ENCODE results near the gene PDLIM4.

The PDLIM4 gene

DNA sequence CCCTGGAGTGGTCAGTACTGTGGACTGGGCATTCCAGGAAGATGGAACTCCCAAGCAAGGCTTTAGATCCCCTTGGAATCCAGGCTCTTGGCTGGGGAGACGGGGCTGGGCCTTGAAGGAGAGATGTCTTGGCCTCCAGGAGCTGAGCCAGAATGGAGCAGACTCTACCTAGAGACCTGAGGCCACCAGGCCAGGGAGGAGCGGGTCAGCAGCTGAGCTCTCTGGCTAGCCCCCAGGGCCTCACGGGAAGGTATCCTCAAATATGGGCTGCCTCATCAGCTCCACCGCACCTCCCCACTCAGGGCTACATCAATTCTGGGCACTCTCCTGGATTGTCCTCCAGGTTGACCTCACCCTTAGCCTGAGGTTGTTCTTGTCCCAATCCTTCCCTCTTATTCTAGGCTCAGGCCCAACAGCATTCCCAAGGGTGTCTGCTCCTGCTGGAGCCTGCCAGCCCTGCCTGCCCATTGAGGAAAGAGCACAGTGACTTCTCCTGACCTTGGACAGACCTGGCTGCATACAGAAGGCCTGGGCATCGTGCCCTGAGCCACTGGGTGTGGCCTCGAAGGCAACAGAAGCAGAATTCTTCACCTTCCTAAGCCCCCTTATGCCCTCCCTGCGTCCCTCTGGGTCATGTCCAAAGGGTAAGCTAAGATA lies 3.0 kb upstream of the PDLIM4 start:
- no peak for DNase-seq

DNA sequence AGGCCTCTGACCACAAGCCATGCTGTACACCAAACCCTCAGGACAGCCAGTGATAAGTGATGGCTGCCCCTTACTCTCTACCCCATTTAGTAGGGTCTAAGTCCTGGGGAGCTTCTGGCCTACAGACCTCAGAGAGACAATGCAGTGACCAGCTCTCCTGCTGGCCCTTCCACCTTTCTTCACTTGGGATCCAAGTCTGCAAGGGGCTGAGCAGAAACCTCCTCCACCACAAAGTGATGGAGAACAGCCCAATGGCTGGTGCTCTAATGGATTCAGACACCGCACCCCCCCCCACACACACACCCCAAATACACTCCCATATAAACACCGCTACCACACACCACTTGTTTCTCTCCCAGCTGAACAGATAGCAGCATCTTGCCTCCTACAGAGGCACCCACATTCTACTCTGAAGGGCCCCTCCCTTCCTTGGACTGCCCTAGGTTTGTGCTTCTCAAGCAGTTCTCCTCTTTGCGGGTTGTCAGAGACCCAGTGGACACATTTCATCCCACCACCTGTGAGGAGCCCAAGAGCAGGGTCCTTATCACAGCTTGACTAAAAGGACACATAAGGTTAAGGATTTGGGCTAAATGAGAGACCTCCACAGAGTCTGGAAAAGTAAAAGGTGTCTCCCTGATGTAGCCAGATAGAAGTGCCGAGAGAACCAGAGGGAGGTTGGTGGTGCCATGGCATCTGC lies 1.3 kb upstream of the PDLIM4 start:
- no peak for DNase-seq

DNA sequence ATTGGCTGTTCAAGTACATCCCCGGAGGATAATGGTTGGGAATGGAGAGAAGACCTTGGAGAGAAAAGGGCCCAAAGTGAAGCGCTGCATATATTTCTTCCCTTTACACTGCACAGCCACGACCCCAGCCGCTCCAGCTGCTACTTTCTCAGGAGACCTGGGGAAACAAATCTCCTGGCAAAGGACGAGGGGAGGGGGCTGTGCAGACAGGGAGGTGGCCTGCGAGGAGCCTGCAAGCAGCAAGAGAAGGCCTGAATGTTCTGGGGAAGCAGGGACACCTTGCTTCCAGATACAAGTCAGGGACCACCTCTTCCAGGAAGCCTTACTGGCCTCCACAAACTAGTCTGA lies 739 bp upstream of the PDLIM4 start:
- no peak for DNase-seq

DNA sequence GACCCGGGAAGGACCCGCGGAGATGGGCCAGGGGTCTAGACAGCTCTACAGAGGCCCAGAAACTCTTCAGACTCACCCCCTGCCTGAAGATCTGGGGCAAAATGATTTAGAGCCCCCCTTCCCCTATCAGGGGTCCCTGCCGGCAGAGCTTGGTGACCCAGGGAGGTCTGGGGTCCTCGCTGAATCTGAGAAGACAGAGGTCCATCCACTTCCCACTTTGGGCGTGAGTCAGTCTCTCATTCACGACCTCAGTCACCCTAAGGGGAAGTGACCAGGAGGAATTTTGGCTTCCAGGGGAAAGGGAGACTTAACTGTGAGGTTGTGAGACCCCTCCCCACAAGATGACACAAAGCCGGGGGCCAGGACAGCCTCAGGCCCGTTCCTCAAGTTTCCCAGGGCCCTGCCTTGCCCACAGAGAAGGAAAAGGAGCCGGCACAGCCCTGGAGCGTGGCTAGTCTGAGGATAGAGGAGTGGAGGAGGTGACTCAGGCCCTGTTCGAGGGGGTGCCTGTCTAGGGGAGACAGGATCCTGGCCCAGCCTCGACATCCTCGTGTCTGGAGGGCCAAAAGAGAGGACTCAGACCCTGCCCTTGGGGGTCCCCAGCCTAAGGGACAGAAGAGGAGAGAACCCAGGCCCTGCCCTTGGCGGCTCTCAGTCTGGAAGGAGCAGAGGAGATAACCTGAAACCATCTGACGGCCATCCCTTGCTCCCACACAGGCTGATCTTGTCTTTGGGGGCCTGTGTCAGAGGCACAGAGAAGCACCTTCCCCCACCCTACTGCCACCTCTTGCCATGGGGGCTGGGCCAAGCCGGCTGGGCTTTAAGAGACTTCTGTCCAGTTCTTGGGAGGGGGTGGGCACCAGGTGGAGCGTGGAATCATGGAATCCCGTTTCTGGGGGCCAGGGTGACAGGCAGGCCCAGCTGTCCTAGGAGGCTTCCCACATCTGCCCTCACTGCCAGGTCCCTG lies 889 bp downstream of the PDLIM4 start:
- DNase-seq: no peak

DNA sequence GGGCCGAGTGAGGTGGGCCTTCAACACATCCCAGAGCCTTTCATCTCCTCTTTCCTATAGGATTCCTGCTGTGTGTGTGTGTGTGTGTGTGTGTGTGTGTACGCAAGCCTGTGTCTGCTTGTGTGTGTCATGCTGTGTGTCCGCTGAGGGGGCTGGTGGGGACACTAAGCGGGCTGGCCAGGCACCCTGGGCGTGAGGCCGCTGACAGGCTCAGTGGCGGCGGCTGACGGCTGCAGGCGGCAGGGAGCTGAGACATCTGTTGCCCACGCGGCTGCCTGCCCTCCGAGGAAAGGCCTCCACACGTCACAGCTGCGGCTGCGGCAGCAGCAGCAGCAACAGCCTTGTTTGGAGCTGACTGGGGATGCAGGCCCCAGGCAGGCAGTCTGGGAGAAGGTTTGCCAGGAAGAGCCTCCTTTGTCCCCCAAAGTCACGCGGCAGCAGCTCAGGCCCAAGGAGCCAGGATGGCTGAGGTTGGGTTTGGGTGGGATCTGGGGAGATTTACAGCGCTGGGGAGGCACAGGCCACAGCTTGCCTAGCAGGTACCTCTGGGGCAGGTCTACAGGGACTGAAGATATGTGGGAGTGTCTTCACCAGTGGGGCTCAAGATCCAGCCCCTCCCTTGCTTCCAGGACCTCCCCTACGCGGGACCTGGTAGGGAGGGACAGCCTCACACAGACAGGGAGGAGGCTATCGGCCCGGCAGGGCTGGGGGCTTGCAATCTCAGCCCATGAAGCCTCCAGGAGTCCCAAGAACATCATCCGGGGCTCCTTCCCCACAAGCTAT lies 1.8 kb downstream of the PDLIM4 start:
- no peak for DNase-seq

DNA sequence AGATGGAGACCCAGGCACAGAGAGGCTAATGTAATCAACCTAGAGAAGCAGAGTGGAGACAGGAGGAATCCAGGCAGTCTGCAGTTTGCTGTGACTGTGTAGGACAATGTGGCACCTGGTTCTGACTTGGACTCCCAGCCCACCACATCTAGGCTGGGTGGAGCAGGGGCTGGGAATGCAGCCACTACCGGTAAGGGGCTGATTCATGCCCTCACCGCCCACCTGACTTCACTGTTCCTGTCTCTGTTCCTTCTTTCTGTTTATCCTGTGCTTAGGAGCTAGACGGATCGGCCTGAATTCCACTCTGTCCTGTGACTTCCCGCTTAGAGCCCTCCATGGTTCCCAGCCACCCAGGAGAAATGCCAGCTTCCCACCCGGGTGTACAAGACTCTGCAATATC lies 2.6 kb downstream of the PDLIM4 start:
- DNase-seq: no peak

DNA sequence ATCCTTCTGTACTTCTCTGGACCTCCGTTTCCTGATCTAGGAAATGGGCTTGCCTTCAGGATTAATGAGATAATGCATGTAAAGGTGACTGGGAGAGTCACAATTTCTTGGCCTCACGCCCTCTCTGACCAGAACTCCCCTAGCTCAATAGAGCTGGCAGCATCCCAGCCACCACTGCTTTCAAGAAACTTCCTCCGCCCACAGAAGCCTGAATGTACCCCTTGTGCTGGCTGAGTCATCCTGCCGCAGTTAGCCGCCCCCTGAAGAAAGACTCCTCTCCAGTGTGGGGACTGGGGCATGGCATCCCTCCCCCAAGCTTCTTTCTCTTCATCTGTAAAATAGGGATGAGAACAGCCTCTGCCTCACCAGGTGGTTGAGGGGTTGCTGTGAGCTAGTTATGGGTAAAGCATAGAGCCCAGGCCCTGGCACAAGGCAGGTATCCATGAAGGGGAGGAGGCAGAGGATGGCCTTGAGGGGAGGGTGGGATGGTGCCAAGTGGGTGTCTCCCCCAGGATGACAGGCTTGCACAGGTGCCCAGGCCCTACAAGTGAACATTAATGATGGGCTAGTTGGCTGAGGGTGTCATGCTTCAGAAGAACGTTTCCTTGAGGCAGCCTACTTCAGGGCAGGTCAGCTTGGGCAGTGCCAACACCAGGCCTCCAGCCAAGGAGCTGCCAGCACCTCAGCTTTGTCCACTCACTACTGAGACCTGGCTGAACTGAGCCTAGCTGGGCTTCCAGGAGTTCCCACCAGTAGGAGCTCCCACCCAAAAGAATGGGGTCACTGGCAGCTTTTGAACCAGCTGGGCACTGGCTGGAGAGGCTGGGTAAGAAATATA lies 3.4 kb downstream of the PDLIM4 start:
- DNase-seq: no peak

DNA sequence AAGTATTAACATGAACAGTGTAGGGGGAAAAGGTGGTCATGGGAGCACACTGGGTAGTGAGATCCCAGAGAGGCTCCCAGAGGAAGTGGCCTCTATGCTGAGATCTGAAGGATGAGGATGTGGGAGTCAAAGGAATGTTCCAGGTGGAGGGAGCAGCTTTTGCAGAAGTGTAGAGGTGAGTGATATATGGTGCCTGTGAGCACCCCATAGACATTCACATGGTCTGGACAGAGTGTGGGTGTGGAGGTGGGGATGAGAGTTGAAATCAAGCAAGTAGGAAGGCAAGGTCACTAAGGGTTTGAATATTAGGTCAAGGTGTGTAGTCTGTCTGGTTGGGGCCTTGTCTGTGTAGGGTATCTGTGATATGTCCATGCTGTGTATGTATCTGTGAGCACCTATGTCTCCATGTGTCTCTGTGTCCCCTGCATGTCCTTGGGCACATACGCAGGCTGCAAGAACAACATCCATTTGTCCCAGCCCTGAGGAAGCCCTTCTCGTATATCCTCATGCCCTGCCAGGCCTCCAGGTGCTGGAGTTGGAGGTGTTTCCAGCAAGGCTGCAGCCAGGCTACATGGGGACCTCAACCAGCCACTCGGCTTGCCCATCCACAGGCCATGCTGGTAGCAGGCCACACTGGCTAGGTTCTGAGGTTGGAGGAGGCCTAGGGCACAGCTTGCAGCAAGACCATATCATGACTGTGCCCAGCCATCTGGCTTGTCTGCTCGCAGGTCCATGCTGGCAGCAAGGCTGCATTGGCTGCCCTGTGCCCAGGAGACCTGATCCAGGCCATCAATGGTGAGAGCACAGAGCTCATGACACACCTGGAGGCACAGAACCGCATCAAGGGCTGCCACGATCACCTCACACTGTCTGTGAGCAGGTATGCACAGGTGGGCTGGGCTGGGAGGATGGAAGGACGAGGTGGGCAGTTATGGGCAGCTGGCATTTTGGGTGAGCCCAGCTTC lies 4.7 kb downstream of the PDLIM4 start:
- DNase-seq: no peak

DNA sequence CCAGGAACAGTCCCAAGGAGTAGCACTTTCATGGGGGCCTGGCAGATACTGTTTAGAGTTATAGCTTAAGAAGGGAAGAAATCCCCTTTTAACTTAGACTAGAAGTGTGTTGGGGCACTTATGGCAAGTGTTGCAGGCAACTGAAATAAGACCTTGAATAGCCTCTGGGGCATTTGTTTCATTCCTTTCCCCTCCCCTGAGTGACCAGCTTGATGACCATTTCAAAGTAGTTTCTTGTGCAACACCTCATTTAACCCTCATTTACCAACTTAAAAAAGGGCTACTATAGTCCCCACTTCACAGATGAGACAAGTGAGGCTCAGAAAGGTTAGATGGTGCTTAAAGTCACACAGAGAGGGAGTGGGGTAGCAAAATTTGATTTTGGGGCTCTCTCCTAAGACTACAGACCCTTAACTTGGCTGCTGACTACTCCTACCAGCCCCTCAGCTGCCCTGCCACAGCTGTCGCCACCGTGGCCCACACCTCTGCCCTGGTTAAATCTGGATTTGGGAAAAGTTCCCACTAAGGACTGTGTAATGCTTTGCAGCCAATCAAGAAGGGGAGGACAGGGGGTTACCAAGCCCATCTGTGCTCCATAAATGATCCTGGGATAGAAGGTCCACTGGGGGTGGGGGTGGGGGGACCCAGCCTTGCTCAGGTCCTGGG lies 5.5 kb downstream of the PDLIM4 start:
- DNase-seq: no peak

DNA sequence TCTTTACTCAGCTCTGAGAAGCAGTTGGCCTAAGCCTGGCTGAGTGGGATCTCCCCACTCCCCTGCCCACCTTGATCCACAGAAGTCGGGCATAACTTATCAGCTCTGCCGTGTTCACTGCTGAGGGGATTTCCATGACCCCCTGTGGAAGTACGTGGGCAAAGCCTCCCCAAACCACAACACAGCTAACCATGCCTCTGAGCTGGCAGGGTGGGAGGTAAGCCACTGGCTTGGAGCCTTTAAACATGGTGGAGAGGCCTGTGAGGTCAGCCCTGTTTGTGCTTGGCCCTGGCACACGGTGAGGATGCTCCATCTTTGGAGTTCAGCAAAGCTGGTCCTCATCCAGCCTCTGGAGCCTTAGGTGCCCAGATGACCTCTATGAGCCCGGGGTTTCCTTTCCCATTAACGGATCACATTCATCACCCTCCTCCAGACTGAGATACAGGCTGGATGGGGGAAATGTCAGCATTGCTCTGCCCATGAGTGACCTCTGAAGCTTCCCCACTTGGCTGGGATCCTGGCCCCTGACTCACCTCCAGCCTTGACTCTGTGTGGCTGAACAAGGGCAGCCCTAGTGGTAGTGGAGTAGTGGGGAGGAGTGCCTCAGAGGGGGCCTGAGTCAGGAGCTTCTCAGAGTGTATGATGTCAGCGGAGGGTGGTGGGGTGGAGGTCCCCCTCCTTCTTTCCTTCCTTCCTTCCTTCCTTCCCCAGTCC lies 6.2 kb downstream of the PDLIM4 start:
- no peak for DNase-seq

DNA sequence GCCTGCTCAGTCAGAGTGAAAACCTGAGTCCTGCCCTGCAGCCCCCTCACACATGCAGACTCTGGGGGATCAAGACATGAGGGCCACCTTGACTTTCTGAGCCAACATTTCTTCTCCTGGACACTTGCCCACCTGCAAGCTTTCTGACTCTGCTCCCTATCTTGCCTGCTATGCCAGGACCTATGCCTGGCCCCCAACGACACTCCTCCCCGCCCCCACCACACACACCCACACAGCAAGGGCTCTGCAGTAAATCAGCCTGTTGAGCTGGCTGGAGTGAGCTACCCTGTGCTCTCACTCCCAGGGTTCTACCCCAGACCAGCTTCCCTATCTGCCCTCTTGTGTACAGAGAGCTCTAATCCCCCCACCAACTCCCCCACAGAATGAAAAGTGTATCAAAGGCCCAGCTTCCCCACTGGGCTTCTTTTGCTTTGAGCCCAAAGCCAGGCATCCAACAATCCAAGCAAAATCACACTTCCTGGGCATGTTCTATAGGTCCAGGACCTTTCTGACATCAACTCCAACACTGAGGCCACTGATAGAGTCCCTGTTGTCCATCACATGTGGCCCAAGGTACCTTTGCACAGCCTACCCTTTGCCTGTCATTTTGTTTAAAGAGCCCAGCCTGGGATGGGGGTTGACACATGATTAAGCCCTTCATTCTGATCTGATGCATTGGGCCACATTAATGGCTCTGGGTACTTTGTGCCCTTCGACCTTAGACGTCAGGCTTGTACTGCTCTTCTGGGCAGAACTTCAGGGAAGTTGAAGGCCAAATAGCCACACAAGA lies 7.2 kb downstream of the PDLIM4 start:
- DNase-seq: no peak

DNA sequence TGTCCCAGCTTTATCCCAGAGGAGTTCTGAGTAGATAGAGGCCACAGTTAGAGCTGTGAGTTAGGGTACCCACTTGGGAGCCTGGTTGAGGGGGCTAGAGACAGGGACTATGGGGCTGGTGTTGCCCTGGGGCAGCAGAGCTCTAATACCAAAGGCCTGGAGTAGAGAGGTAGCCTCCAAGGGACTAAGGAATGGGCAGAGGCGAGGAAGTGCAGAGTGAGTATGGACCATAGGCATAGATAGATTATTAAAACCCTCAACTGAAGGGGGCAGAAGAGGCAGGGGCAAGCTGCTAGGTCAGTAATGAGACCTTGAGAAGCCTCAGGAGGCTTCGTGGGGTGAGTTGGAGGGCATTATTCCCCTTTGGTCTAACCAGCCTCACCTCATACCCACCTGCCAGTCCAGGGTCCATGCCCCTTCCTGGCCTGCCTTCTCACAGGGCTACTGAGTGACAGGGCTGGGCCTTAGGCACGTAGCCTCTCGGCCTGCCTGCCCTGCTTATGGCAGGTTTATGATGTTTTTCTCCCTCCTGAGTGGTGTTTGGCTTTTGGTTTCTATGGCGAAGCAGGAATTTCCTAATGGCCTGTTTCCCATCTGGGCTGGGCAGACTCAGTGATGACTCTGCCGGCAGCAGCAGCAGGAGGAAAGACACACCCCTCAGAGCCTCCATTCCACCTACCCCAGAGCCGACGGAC lies 8.0 kb downstream of the PDLIM4 start:
- no peak for DNase-seq

DNA sequence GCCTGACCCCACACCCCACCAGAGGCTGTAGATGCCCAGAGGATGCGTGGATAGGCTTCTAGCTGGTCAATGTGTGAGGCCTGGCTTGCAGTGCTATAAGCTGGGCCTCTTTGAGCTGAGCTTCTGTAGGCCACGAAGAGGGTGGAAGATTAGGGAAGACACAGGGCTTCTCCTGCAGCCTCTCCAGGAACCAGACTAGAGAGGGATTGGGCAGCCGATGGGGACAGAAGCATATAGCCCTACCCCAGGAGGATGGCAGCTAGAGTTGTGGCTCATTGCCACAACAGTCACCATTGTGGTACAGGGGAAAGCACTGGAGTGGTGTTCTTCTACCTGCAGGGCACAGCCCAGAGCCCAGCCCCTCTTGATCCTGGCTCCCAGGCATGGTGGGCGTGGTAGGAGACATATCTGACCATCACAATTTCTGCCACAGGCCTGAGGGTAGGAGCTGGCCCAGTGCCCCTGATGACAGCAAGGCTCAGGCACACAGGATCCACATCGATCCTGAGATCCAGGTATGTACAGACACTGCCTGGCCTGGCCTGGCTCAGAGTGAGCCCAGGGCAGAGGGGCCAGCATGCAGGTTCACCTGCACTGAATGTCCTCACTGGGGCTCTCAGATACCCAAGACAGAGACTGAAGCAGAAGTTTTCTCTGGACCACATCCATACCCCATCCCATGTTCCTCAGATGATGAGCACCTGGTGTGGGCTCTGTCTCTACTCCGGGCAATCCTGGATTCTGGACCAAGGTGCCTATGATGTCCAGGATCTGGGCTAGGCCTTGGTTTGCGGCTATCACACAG lies 8.7 kb downstream of the PDLIM4 start:
- no peak for DNase-seq

DNA sequence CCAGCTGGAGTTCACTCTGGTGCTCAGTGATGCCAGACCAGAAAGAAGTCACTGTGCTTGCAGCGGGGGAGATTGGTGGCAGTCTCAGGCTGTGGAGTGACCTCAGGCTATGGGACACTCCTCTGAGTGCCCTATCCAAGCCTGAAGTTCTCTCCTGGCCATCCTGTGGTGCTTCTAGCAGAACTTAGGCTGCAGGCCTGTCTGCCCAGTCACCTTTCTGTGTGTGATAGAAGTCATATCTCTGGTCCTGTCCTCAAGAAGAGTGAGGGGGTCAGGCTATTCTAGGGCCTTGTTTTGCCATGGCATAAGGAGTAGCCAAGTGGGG lies 9.3 kb downstream of the PDLIM4 start:
- no peak for DNase-seq

DNA sequence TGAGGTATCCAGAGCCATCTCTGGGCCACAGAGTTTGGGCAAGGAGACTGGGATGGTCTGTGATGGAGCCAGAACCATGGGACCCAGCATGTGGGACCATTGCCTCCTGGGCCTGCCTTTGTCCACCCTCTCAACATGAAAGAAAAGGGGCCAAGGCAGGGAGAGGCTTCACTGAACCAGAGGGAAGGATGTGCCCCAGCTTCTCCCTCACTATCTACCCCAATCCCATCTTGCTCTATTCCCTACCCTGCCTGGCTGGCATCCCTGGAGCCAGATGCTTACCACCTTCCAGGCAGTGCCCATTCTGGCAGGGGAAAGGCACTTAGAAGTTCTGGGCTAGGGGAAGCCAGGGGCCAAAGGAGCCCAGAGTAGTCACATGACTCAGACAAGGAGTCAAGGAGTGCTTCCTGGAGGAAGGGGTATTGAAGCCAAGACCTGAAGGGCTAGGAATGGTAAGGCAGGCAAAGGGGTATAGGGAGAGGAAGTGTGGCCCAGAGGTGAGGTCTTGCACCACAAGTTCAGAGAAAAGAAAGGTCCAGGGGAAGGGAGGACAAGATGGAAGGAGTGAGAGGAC lies 9.8 kb downstream of the PDLIM4 start:
- DNase-seq: no peak

DNA sequence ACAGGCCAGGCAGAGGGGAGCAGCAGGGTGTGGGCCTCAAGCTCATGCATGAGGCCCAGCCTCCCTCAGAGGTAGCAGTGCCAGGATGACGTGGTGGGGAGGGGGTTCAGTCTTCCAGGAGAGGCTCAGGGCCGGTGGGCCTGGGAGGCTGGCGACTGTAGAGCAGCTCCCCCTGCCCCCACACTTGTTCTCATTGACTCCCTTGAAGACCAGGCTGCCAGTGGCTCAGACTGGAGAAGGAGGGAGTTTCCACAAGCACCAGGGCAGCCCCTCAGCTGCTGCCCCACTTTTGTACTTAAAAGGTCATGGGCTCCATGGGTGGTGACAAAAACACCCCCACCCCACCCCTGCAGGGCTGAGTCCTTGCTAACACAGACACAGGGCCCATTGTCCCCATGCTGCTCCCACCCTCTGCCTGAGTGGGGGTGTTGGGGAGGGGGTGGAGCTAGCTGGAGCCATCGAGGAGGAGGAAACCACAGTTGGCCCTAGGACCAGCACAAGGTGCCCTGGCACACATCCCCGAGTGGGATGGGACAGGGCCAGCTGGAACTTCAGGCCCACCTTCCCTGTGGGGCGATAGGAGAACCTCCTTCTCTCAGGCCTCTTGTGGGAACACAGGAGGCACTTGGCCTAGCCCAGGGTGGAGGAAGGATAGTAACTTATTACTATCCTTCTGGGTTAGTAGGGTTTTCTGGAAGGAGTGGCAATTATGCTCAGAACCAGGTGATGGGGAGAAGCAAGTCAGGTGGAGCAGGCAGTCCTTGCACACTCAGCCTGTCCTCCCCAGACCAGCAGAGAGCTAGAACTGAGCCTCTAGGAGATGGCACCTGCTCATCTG lies 10.7 kb downstream of the PDLIM4 start:
- no peak for DNase-seq
